GM19395 (cell line): ENCODE results near the gene LYPD1.
"Not testable (repeated sequence)": the region's sequence is repeated elsewhere in the genome, so short reads cannot be mapped to it uniquely, and the experiment has no call there.

ENCODE experiments used
- ATAC-seq: cut with Tn5 transposase; IDR thresholded peaks from one replicate; pipeline ENCODE4 v1.9.1; 2021; ENCODE audit warnings: mild to moderate bottlenecking, moderate library complexity; ENCODE audit not compliant: unreplicated experiment

LYPD1 gene, protein sequence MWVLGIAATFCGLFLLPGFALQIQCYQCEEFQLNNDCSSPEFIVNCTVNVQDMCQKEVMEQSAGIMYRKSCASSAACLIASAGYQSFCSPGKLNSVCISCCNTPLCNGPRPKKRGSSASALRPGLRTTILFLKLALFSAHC

DNA sequence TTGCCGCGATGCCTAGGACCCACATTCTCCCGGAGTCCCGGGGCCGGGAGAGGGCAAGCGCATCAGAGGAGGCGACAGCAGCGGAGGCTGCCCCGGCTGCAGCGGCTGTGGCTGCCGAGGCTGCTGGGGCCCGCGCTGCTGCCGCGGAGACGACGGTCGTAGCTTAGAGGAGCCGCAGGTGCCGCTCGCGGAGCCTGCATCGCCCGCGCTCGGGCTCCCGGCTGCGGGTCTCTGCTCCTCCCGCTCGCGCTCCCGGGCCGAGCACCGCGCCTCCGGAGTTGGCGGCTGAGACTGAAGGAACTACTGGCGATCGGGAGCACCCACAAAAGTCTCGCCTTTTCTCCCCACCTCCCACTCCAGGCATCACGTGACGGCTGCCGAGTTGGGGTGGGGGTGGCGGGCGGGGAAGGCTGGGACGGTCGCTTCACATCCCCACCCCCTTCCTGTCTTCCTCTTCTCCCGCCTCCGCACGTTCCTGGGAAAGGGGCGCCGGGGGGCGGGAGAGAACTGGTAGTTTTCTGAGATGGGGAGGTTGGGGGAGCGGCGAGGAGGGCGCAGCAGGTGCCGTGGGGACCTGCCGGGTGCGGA lies at the start of gene LYPD1:
TSS of gene LYPD1 (minus strand) at position 298 of the 588 bp plus-strand sequence. CDS start at position 25, 273 bp downstream.
- ATAC-seq, result no peak

DNA sequence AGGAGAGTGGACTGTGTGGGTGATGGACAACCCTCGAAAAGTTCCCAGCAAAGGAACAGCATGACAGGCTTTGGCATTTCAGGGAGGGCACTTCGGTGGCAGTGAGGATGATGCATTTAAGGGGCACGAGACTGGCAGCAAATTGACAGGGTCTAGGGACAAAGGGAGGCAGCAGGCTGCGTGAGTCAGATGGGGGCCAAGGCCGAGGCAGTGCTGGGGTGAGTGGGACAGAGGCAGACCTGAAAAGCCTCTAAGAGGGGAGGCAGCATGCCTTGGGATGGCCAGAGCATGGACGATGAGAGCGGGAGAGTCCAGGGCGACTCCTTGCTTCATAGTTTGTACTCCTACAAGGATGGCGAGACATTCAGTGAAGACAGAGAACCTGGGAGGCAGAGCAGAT lies 49.5 kb upstream of the LYPD1 start:
- ATAC-seq, result no peak

DNA sequence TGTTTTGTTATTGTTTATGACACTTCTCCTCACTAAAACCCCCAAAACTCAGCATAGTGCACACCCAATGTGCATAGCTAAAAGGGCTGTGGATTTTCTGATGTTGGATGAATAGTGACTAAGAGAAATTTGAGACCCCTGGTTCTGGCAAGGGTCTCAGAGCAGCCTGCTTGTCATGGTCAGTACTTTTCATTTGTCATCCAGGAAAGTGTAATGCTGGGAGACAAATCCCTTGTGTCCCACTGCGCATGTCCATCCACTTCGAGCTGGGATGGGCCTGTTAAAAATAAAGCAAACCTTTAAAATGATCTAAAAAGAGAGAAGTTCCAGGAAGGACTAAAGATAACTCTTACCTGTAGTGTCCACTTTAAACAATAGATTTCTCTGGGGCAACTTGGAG lies 46.9 kb upstream of the LYPD1 start:
- ATAC-seq, result no peak

DNA sequence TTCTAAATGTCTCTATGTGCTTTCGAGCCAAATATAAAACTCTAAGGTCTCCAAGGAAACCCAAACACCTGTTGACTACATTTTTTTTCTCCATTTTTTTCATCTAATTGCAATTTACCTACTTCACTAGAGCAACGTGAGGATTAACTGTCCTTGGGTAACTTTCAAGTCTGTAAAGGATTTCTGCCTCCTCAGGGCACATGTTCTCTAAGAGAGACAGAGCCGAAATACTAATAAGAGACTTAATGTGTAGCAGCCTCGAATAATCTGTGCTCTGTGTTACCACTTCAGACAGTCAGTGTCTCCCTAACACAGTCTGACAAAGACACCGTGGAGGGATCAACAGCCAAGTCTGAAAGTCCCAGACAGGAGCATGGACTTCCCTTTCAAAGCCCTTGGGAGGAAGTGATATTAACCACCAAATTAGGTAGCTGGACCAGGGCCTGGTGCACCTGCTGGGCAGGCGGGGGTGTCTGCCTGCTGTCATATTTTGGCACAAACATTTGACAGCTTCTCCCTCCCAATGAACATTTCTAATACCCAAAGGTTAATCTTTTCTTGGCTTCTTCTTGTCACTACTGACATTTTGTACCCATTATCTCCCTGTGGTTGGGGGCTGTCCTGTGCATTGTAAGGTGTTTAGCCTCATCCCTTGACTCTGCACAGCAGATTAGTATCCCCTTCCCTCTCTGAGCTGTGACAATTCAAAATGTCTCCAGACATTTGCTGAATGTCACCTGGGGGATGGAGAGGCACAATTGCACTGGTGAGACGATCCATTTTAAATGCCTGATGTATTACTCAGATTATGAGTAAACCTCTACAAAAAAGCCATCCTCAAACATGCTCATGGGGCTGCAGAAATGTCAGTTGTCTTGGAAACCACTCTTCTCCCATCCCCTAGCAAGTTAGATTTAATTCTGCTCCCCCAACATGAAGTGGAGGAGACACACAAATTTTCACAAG lies 45.7 kb upstream of the LYPD1 start:
- no peak for ATAC-seq

DNA sequence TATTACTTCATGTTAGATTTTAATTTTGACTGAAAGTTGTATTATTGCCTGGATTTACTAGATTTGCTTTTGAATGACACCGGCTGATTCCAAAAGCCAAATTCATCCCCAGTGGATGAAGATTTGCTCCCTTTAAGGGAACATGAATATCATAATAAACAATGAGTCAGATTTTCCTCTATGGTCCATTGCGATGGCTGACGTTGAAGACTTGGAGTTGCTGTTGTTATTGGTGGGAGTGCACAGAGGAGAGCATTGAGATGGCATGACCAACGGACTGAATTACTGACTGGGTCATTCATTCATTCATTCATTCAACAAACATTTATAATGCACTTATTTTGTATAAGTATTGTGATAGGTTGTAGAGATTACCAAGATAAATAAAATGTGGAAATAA lies 33.4 kb upstream of the LYPD1 start:
- no peak for ATAC-seq

DNA sequence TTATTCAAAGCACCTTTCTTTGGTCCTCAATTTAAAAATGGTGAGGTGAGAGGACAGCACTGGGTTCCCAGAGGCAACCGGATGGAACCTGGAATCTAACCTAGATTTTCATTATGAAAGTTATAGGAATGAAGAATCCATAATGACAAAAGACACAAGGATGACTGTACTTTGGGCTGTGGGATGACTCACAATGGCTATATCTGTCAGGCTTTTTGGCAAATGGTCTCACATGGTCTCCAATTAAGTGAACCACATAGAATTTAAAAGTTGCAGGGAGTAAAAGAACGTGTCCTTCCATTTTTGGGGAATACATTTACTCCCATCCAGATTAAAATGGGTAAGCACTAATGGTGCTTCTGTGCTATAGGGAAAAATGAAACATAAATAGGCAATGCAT lies 31.8 kb upstream of the LYPD1 start:
- no peak for ATAC-seq

DNA sequence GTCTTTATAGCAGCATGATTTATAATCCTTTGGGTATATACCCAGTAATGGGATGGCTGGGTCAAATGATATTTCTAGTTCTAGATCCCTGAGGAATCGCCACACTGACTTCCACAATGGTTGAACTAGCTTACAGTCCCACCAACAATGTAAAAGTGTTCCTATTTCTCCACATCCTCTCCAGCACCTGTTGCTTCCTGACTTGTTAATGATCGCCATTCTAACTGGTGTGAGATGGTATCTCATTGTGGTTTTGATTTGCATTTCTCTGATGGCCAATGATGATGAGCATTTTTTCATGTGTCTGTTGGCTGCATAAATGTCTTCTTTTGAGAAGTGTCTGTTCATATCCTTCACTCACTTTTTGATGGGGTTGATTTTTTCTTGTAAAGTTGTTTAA lies 29.8 kb upstream of the LYPD1 start:
- not testable (repeated sequence) for ATAC-seq

DNA sequence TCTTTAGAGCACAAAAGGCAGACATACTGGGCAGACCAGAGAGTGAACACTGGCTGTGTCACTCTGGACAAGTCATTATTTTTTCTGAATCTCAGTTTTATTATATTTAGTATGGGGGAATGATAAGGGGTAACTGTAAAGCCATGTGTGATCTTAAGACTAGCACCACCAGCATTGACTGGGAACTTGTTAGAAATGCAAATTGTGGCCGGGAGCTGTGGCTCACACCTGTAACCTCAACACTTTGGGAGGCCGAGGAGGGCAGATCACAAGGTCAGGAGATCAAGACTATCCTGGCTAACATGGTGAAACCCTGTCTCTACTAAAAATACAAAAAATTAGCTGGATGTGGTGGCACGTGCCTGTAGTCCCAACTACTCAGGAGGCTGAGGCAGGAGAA lies 28.3 kb upstream of the LYPD1 start:
- not testable (repeated sequence) for ATAC-seq

DNA sequence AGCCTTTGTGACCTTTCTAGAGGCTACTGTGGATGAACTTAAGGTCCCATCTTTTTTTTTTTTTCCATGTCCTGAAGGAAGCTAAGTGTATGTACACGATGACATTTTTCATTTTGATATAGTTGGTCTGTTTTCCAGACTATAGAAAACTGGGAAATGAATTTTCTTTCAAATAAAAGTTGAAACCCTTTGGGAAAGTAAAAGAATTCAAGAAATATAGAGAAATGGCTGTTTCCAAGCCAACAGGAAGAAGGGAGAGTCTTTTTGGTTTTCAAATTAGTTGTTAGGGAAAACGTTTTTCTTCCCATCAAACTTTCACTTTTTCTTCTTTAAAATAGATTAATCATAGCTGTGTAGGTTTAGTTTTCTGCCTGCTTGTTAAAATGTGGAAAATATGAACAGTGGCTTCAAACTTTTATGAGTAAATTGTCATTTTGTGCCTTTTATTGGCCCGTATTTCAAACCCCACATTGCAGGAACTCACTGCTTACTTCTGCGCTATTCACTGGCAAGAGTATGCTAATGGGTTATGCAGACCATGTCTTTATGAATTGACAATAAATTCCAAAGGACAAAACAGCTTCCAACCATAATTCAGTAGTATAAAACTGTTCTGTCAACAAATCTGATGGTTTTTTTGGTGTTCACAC lies 27.7 kb upstream of the LYPD1 start:
- no peak for ATAC-seq

DNA sequence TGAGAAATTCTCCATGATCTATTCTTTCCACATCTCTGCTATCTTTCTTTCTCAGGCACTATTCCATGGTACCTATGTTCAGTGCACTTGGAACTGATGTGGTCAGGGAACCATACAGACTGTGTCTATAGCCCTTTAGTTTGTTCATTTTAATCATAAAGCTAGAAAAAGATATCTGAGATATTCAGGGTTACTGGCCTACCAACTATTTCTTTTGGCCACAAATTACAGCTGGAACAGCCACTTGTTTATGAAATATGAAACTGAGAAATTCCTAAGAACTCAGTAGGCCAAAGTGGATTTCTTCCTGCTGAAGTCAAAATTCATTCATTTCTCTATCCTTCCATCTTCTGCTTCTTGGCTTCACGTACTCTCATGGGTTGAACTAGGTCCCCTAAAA lies 22.8 kb upstream of the LYPD1 start:
- no peak for ATAC-seq

DNA sequence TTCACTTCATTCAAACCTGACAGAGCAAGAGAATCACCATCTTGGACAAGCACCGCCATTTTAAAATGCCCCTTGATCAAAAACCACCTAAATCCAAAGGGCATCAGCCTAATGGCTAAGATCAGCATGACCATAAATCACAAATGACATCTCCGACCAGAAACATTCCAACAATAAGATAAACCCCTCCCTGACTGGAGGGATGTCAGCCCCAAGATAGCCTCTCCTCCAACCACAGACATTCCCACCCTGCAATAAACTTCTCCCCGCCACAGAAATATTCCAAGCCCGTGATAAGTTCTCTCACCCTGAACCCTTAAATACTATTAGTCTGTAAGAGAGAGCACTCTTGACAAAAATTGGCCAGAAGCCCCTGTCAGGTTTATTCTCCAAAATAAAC lies 21.6 kb upstream of the LYPD1 start:
- no peak for ATAC-seq

DNA sequence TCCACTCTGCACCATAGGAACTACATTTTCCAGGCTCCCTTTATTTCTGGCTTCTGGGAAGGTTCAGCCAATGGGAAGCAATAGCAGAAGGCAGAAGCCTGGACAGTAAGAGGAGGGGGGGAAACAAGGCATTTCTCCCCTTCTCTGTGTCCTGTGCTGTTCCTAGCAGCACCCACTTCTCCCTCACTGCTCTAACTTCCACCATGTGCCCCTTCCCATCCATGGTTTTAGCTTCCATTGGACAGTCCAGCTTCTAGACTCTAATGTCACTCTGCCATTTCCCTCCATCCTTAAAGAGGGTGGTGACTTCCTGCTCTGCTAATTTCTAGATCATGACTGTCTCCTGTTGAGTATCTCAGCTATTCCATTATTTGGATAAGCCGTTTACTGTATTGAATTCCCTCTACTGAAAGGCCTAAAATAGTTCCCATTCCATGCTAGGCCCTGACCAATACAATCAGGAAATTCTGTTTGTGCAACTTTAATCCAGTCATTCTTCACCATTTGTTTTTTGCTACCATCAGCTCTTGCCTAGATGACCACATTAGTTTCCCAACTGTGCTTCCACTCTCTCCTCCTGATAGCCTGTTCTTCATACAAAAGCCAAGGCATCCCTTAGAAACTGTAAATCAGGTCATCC lies 20.8 kb upstream of the LYPD1 start:
- ATAC-seq, result no peak

DNA sequence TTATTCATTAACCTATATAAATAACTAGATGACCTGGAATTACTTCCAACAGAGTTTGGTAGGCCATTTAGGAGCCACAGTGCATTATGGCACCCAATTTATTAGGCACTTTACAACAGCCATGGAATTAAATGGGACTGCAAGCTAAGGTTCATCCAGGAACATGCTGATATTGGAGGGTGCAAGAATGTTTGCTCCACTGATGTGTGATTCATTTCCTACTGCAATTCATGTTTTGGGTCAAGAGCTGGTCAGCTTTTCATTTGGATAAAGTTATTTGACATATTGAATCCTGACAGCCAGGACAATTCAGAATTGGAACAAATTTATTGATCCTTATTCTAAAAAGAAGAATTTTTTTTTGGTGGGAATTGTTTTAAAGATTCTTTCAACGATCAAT lies 11.8 kb upstream of the LYPD1 start:
- no peak for ATAC-seq

DNA sequence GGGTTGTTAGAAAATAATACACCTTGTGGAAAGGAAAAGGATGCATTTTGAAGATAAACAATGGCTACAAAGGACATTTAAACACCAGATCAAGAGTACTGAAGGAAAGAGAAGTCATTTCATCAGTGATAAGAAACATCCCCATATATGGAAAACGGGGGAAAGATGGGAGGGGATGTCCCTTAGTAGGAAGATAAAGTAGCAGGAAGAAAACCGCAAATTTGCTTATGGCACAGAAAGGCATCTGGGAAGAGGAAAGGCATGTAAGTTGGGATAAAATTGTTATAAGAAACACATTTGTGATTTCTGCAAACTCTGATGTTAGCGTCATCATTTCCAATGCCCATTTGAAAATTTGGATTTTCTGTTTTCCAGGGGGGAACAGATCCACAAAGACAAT lies 10.5 kb upstream of the LYPD1 start:
- no peak for ATAC-seq

DNA sequence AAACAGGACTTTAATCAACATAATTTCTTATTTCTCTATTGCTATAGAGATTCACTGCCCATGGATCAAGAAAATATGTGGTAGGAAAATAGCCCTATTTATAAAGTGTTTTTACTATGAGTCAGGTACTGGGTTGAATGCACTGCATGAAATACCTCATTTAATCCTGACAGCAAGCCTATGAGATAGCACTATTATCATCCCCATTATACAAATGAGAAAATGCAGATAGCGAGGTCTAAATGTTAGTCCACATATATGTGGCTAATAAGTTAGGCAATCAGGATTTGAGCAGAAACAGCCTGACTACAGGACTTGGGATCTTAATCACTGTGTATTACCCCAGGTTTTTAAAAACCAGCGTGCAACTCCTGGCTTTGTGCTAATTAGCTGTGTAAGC lies 8.5 kb upstream of the LYPD1 start:
- no peak for ATAC-seq

DNA sequence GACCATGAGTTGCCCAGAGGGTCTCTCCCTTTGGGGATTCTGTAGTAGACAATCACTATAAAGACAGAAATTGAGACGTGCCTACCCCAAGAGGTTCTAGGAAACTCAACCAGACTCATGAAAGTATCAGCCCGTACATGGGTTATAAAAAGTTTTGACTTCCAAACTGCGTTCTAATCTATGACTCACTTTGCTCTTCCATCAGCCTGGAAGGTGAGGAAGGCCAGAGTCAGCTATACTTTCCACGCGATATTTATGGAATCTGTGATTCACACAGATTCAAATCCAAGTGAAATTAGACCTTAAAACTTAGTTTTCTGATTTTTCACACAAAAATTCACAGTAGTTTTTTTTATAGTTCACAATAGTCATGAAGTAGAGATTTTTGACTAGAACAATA lies 7.7 kb upstream of the LYPD1 start:
- no peak for ATAC-seq

DNA sequence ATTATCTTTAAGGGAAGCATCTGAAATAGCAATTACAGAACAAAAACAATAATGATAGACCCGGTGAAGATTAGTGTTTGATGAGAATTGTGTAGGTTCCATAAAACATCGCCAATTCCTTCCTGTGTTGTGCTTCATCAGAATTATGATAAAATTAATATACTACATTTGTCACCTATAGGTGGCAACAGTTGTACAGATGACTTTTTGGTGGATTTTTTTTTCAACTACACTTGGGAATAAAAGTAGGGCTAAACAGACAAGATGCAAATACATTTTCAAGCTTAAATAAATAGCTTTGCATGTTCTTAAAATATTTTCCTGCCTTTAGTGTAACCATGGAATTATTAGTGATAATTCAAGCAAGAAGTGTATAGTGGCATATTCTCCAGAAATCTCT lies 7.0 kb upstream of the LYPD1 start:
- no peak for ATAC-seq

DNA sequence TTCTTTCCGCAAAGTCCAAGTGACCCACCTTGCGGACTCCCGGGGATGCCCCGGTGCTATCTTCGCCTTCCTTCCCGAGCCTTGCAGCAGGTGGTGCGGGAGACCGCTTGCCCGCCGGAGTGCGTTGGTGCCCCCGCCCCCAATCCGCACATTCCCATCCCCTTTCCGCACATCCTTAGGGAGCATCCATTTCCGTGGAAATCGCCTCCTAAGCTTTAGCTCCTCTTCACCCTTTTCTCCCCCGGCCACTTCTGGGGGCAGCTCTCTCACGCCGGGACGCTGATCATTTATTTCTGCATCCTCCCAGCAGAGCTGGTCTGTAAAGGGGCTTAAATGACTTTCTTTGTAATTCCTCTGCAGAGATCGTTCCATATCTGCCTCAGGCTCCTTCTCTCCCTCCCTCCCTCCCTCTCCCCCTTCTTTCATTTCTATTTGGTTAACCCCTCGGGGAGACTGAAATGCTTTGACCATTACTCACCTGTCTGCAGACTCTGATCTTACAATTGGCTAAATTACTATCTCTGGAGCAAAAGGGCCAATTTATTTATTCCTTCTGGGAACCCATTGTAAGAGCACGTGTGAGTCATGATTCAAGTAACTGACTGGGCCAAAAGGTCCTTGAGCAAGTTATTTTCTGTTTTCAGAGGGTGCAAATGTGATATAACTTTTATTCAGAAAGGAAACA lies 1.3 kb upstream of the LYPD1 start:
- no peak for ATAC-seq

DNA sequence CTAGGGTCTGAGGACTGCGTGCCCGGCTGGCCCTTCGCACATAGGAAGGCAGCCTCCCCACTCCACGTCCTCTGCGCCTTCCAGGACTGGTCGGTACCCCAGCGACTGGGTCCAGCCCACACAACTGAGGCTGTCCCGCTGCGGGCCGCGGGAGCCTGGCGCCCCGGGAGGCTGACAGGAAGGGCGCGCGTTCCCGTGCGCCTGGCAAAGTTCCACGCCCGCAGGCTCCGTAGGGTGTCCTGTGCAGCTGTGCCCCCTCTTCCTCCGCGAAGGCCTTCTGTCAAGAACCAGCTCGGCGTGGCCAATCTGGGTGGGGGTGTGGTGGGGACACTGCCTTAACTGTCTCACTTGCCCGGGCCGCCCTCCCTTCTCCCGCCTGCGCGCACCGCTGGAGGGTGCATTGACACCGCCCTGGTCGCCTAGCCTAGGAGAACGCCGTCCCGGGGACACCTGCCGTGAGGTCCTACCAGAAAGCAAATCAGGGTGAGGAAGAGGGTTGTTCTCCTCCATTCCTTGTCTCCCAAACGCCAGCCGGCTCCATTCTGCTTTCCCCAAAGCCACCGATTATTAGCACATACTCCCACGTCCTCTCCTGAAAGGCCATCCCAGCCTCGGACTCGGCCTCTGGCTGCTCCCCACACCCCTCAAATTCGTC lies 618 bp upstream of the LYPD1 start:
- ATAC-seq, result no peak
